T-helper 2 cell (primary cell): ENCODE results near the gene LASP1NB.
"Not testable (repeated sequence)": the region's sequence is repeated elsewhere in the genome, so short reads cannot be mapped to it uniquely, and the experiment has no call there.

Experiments used
- DNase-seq, 5 experiments: peaks; one replicate each; pipeline versions ENCODE4 v3.0.0 to v3.0.0-alpha.2; 2012 to 2022

LASP1NB gene

GRCh38 chr17:38918129-38918913, 7.1 kb upstream of the LASP1NB start:
- DNase-seq: no peak

DNA sequence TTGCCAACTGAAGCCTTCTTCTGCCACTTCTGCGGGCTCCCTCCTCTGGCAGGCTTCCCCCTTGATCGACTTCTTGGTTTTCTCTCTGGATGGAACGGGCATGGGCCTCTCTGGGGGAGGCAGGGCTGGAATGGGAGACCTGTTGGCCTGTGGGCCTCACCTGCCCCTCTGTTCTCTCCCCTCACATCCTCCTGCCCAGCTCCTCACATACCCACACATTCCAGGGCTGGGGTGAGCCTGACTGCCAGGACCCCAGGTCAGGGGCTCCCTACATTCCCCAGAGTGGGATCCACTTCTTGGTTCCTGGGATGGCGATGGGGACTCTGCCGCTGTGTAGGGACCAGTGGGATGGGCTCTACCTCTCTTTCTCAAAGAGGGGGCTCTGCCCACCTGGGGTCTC, 6.5 kb upstream of the LASP1NB start:
- no peak for DNase-seq

GRCh38 chr17:38919316-38920078, 5.9 kb upstream of the LASP1NB start:
- DNase-seq: no peak

DNA sequence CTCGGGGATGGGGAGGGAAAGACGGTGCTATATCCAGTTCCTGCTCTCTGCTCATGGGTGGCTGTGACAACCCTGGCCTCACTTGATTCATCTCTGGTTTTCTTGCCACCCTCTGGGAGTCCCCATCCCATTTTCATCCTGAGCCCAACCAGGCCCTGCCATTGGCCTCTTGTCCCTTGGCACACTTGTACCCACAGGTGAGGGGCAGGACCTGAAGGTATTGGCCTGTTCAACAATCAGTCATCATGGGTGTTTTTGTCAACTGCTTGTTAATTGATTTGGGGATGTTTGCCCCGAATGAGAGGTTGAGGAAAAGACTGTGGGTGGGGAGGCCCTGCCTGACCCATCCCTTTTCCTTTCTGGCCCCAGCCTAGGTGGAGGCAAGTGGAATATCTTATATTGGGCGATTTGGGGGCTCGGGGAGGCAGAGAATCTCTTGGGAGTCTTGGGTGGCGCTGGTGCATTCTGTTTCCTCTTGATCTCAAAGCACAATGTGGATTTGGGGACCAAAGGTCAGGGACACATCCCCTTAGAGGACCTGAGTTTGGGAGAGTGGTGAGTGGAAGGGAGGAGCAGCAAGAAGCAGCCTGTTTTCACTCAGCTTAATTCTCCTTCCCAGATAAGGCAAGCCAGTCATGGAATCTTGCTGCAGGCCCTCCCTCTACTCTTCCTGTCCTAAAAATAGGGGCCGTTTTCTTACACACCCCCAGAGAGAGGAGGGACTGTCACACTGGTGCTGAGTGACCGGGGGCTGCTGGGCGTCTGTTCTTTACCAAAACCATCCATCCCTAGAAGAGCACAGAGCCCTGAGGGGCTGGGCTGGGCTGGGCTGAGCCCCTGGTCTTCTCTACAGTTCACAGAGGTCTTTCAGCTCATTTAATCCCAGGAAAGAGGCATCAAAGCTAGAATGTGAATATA, 4.8 kb upstream of the LASP1NB start:
- no peak for DNase-seq

DNA sequence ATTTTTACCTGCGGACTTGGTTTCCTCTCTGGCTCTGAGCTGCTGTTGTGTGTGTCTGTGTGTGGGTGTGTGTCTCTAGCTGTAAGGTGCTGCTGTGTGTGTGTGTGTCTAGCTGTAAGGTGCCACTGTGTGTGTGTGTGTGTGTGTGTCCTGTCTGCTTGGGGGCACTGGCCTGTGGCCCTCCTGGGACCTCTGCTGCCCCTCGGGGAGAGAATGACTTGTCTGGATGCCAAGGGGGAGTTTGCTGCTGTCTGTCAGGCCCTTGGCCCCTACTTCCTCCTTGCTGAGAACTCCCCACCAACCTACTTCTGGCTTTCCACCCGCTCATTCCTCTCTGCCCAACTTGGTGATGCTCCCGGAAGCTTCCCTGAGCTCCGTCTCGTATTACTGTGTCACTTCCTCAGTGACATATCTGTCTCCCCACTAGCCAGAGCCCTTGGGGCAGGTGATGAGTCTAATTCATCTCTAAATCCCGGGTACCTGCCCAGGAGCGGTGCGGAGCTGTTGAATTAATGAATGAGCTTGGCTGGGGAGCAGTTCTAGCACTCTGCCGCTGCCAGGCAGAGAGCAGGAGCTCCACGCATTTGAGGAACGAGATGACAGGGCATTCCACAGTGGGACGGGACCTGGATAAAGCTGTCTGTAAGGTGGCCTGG, 3.5 kb upstream of the LASP1NB start:
- DNase-seq: no peak

GRCh38 chr17:38922538-38923297, 2.7 kb upstream of the LASP1NB start:
- no peak for DNase-seq

- DNase-seq: peak in 1 of 5 experiments; percentile 82
These were observed 1.1 kb downstream of the LASP1NB start for GRCh38 chr17:38926293-38927070.

DNA sequence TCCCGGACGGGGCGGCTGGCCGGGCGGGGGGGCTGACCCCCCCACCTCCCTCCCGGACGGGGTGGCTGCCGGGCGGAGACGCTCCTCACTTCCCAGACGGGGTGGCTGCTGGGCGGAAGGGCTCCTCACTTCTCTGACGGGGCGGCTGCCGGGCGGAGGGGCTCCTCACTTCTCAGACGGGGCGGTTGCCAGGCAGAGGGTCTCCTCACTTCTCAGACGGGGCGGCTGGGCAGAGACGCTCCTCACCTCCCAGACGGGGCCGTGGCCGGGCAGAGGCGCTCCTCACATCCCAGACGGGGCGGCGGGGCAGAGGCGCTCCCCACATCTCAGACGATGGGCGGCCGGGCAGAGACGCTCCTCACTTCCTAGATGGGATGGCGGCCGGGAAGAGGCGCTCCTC, 5.4 kb downstream of the LASP1NB start:
- not testable (repeated sequence) for DNase-seq

DNA sequence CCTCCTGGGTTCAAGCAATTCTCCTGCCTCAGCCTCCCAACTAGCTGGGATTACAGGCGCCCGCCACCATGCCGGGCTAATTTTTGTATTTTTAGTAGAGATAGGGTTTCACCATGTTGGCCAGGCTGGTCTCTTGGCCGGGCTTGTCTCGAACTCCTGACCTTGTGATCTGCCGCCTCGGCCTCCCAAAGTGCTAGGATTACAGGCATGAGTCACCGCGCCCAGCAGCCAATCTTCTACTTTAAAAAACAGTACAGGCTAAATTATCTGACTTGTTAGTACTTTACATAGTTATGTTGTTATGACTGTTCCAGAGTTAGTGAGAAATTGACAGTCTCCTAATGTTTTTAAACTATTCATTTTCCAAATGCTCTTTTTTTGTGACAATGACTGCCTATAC, 8.5 kb downstream of the LASP1NB start:
- not testable (repeated sequence) for DNase-seq

DNA sequence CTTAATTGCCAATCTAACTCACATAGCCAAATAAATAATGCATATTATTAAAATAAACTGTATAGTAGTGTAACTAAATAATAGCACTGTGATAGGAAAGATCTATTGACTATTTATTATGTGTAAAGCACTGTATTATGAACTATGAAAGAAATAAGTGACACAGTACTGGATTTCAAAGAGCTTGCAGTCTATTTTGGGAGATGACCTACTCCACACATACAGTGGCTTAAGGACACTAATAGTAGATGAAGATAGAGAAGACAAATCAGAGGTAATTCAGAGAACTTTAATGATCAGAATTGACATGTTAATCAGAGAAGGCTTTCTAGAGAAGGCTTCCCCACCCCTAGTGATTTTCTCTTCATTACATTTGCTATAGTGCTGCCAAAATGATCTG, 14.6 kb downstream of the LASP1NB start:
- no peak for DNase-seq

DNA sequence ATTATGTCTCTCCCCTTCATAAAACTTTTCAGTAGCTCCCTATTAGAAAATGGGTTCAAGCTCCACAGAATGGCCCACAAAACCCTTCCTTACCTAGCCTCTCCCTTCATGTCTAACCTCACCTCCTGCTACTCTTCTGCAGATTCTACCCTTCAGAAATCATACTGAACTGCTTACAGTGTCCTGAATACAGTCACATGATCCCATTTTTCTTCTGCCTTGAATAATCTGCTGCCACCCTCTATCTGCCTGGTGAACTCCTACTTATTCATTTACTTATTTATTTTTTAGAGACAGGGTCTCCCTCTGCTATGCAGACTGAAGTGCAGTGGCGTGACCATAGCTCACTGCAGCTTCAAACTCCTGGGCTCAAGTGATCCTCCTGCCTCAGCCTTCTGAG, 15.0 kb downstream of the LASP1NB start:
- no peak for DNase-seq

DNA sequence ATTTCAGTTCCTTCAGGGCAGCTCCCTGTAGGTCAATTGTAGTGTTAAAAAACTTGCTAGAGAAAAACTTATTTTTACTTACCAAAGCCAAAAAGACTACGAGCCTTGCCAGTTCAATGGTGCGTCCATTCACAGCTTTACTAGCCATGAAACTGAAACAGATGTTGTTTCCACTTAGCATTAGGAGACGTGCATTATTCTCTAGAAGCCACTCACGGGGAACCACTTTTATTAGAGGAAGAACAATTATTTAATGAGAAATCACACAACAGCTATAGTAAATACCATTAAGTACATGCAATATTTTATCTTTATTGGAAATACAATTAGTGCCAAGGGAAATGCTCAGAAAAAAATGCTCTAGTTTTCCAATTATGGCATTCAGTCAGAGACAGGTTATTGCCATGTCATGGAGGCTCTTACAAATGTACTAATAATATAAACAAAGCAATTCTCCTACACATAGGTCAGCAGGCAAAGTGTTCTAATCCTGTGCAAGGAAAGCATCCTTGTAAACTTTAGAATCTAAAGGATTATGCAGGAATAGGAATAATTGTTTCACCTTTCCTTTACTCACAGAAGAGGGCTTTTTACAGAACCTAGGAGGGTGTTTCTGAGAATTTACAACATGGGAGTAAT, 17.4 kb downstream of the LASP1NB start:
- no peak for DNase-seq

GRCh38 chr17:38943607-38944006, 18.2 kb downstream of the LASP1NB start:
- DNase-seq: peak in 1 of 5 experiments; percentile 48

- peak in 1 of 5 experiments; percentile 30 for DNase-seq
These were observed 21.8 kb downstream of the LASP1NB start for GRCh38 chr17:38947189-38947588.

GRCh38 chr17:38953800-38954199, 28.4 kb downstream of the LASP1NB start:
- DNase-seq: not testable (repeated sequence)

- DNase-seq: no peak
These were observed 32.9 kb downstream of the LASP1NB start for GRCh38 chr17:38958326-38958725.

DNA sequence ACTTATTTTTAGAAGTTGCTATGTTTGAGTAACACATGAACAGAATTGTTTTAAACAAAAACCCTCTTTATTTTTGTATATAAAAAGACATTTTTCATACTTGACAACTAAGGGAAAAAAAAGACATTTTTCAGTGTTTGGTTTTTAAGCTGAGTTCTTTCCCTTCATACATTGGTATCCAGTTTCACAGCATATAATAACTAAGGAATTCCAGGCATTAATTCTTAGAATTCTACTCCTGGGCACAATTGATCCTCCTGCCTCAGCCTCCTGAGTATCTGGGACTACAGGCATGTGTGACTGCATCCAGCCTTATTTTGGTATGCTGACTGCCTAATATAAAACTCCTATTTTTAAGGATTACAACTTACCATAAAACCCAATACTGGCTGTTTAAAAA, 33.3 kb downstream of the LASP1NB start:
- DNase-seq: no peak

- DNase-seq: no peak
These were observed 34.1 kb downstream of the LASP1NB start for GRCh38 chr17:38959508-38959907.

GRCh38 chr17:38960402-38960801, 35.0 kb downstream of the LASP1NB start:
- peak in 1 of 5 experiments; percentile 52 for DNase-seq

DNA sequence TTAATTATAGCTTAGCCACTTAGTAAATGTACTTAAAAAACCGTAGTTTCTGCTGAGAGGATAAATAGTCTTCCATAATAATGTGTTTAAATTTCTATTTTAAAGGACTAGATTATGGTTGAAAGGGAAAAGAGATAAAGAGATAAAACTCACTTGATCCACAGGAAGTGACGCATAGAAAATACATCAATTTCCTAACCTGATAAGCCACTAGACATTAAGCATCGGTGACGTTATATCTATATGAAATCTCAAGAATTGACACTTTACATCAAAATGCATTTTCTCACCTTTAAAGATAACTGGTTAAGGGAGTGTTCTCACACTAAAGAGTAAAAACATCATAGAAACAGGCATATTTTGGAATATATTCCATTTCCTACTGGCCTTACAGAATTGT, 36.0 kb downstream of the LASP1NB start:
- DNase-seq: peak in 1 of 5 experiments; percentile 36
